GM20431 (cell line): Measurements from ENCODE around the gene ASB17.
"Not testable (repeated sequence)": the region's sequence is repeated elsewhere in the genome, so short reads cannot be mapped to it uniquely, and the experiment has no call there.

Experiments used
- in situ Hi-C: fragments of 300-500 bp; cut with MseI, MboI; formaldehyde crosslinking; loops from one replicate; pipeline ENCODE4 v1.15.0; 2020; ENCODE audit warnings: low sequenced_read_pairs; ENCODE audit not compliant: unreplicated experiment

ASB17 gene, protein sequence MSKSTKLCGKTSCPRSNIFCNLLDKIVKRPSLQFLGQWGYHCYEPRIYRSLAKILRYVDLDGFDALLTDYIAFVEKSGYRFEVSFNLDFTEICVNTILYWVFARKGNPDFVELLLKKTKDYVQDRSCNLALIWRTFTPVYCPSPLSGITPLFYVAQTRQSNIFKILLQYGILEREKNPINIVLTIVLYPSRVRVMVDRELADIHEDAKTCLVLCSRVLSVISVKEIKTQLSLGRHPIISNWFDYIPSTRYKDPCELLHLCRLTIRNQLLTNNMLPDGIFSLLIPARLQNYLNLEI

DNA sequence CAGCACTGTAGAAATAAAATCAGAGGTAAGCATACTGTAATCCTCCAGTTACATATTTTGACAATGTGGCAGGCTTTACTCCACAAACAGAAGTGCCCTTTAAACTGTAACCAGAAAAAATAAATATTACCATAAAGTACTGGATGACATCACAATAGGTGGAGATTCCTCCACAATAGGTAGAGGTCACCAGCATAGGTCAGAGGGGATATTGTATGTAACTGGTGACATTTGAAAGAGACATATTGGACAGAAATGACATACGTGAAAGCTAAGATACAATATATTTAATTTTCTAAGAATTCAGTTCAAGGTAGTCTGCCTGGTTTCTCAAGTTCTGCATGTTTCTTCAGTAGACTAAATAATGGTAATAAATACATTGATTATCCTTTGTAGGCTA is at the start of gene ASB17:
Gene ASB17 (minus strand): TSS at position 101 of the 400 bp plus-strand sequence. CDS start 113 bp downstream, outside the sequence.
- in situ Hi-C loops, result no loop called here

DNA sequence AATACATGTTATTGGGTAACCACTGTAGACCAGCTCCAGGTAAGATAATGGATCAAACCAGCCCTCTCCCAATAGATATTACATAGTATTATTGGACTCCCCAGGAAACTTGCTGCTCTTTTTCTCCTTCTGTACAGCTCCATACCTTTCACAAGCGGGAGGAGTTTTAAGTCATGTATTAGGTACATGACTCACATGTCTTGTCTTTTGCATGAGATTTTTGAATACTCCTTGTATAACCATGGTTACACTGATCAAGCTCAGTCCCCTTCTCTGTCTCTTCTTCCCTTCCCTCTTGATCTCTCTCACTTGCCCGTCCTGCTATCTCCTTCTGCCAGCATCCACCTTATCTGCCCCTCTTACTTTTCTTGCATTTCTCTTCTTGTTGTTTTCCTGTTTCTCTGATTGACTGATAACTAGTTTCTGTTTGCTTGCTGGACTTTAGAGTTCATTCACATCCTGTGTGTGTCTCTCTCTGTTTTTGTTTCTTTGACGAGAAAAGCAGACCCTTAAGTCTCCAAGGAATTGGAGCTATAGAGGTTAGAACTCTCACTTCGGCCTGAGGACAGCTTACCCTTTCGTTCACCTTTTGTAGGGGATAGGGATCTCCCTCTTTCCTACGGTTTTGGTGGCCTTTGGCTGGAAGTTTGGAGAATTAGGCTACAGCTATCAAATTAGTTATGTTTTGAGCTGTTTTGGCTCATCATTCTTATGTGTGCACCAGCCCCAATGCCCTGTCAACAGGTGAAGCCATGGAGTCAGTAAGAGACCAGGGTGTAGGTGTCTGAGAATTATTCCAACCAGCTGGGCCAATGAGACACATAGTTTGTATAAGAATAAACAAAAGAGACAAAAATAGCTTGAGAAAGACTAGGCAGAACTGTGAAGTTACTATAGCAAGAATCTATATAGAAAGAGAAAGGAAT is 49.0 kb upstream of the ASB17 start:
- in situ Hi-C loops, result no loop called here

DNA sequence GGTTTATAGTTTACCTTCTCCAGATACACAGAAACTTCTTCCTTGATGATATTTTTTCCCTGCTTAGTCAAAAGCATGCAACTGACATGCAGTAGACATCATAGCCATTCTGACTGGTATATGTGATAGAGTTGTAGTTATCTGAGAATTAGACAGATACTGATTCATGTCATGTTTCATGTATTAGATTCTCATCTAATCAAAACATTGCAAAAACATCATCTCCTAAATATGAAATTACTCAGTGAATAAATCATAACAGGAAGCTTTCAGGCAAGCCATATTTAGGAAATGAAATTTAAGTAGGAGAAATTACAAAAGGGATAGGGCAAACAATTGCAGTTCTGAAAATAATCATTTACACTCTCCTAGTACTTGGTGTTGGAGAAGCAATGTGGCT is 38.4 kb upstream of the ASB17 start:
- in situ Hi-C loops, result no loop called here

DNA sequence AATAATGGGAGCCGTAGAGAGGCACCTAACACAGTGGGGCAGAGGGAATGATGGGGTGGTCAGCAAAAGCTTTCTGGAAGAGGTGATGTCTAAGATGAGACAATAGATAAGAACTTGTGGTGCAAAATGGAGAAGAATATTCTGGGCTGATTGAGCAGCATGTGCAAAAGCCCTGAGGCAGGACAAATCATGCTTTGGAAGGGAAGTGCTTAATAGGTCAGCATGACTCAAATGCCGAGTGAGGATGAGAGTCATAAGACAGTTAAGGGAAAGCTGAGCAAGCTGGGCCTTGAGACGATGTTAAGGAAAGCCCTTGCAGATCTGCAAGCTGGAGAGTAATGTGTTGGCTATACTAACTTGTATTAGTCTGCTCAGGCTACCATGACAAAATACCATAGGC is 37.3 kb upstream of the ASB17 start:
- in situ Hi-C loops, result no loop called here

DNA sequence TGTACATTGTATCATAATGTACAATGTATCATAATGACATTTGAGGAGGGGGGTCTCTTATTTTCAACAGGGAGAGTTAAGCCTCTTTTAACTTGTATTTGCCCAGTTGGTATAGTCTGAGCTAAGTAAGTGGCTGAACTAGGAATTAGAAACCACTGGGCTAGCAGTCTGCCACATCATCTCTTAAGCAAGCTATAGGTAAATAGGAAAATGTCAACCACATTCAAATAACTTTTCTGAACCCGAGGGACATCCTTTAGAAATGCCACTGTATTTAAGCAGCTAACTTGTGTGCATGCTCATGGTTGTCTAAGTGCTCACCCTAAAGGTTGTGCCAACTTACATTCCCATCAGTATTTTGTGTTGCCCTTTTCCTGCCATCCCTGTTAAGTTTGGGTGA is 35.5 kb upstream of the ASB17 start:
- in situ Hi-C loops, result no loop called here

DNA sequence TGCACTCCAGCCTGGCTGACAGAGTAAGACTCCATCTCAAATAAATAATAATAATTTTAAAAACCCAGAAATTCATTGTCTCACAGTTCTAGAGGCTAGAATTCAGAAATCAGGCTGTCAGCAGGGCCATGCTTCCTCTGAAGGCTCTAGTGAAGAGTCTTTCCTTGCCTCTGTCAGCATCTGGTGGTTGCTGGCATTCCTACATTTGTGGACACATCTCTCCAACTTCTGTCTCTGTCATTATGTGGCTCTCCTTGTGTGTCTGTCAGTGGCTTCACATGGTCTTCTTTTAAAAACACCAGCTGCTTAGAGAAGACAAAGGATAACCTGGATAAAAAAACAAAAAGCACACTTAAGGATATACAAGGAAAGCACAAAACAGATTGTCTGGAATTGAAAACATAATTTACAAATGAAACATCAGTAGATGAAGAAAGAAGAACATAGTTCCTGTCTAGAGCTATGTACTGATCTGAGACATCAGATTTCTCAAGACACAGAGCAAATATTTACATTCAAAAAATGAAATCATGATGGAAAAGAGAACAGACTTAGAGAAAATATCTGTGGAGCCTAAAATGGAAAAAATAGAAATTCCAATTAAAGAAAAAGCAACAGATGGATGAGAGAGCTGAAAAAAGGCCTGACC is 32.7 kb upstream of the ASB17 start:
- in situ Hi-C loops, result no loop called here

DNA sequence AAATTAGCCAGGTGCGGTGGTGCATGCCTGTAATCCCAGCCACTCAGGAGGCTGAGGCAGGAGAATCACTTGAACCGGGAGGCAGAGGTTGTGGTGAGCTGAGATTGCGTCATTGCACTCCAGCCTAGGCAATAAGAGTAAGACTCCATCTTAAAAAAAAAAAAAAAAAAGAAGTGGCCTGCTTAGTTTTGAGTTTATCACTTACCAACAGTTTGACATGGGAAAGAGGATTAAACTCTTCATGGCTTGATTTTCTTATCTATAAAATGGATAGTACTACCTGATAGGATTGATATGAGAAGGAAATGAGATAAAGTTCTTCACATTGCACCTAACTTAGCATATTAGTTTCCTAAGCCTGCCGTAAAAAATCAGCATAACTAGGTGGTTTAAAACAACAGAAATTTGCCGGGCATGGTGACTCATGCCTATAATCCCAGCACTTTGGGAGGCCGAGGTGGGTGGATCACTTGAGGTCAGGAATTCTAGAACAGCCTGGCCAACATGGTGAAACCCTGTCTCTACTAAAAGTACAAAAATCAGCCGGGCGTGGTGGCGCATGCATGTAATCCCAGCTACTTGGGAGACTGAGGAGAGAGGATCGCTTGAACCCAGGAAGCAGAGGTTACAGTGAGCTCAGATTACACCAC is 32.0 kb upstream of the ASB17 start:
- in situ Hi-C loops, result not testable (repeated sequence)

DNA sequence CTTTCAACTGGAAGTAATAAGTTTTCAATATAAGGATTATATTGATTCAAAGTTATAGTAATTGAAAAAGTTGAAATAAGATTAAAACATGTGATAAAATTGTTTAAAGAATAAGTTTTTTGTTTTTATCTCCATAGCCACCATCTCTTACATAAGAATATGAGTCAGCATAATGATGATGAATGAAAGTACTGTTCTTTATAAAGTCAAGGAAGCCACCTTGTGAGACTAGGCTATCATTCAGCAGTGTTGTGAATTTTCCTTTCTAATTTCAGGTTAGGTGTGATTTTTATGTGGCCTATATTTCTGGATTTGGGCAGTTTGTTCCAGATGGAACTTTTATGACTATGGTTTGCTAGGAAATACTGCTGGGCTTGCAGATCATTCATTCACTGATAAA is 22.4 kb upstream of the ASB17 start:
- in situ Hi-C loops, result no loop called here

DNA sequence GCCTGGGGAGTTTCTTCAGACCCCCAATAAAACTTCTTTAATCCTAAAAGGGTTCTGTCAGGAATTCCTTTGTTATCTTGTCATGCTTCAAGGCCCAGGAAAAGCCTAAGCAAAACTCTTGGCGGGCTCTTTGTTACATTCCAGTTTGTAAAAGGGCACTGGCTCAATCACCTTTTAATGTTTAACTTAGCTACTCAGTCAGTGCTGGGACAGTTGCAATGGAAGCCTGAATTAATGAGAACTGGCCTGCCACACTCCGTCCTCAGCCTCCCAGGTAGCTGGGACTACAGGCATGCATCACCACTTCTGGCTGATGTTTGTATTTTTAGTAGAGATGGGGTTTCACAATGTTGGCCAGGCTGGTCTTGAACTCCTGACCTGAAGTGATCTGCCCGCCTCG is 21.3 kb upstream of the ASB17 start:
- in situ Hi-C loops, result no loop called here

DNA sequence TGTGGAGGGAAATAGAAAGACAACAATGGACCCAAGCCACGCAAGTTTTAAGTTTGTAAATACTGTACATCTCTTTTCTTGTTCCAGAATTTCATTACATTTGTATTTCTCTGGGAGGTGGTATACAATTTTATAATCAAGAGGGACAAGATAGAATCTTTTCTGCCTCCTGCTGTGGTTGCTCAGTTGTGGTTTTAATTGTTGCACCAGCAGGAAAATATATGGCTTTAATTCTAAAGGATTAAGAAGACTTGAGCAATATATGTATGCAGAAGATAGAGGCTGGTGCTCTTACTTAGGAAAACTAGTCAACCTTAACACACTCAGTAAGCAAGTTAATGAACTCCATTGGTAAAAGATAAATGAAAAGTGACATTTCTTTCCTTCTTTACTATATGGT is 19.8 kb upstream of the ASB17 start:
- in situ Hi-C loops, result no loop called here

DNA sequence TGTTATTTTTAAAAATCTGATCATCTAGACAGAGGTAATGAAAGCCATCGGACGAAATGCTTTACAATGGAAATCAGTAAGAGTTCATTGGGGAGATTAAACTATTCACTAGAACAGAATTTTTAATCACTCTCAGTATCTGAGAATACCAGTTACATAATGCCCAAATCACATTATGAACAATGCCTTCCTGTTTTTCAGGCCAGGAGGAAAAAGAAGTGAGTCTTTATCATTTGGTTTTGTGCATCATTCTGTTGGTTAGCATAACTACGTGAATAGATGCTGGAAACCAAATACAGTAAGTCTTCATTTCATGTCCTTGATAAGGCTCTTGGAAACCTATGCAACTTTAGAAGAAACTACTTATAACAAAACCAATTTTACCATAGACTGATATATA is 18.0 kb upstream of the ASB17 start:
- in situ Hi-C loops, result no loop called here

DNA sequence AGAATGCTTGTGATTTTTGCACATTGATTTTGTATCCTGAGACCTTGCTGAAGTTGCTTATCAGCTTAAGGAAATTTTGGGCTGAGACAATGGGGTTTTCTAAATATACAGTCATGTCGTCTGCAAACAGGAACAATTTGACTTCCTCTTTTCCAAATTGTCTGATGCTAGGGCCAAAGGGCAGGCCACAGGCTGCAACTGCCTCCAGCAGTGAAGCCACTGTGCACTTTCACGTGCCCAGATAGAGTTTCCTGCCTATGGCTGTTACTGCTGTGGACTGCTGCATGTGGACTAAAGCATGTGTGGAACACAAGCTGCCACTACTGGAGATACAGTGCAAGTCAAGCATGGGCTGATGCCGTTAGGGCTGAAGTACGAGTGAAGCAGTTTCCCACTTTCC is 10.8 kb upstream of the ASB17 start:
- in situ Hi-C loops, result not testable (repeated sequence)

DNA sequence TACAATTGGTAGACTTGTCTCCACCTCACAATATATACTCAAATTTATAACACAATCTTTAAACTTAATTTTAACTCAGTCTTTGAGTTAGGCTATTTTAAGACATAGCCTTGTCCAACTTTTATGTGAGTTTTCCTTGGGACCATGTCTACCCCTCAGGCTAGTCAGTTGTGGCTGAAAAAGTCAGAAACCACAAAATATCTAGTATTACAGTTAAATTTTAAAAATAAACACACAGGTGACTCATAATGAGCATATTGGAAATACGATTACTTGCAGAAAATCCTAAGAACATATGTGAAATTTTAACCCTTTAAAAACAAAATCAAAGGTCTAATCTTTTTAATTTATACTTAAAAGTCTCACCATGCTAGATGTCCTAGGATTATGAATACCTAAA is 4.8 kb upstream of the ASB17 start:
- in situ Hi-C loops, result no loop called here

DNA sequence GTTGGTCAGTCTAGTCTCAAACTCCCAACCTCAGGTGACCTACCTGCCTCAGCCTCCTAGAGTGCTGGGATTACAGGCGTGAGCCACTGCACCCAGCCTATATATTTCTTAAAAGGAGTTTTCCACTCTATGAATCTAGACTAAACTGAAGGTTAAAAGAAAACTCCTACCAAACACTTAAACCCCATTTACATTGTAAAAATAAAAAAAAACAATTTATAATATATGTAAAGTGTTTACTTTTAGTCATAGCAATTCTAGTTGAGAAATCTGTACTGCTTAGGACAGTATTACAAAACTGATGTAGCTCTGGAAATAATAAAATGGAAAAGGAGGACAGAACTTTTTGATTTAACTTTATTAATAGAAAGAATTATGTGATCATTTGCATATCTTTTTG is 9.5 kb downstream of the ASB17 start:
- in situ Hi-C loops, result no loop called here

DNA sequence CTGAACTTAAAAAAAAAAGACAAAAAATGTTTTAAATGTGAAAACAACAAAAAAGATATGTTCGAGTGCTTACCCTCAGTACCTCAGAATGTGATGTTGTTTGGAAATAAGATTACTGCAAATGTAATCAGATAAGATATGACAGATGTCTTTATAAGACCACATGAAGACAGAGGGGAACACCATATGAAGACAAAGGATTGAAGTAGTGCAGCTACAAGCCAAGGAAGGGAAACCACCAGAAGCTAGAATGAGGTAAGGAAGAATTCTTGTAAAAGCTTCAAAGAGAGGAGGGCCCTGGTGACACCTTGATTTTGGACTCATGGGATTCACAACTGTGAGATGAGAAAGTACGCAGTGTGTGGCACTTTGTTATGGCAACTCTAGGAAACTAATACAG is 15.4 kb downstream of the ASB17 start:
- in situ Hi-C loops, result no loop called here

DNA sequence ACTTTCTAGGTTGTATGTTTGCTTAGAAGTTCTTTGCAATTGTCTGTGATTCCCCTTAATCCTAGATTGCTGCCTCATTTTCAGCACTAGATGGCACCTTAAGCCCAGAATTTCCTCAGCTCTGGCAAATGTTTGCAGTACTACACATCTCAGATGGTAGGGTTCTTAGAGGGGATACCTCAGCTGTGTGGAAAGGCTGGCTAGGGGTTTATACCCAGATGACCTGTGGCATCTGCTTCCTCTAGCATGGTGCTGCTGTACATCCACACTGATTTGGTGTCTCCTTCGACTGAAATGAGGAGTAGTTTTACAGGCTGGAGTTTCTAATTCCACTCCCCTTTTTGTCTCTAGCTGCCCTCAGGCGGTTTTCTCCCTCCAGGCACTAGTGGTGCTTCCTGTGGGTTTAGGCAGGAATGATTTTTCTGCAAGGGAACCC is 23.5 kb downstream of the ASB17 start:
- in situ Hi-C loops, result no loop called here

DNA sequence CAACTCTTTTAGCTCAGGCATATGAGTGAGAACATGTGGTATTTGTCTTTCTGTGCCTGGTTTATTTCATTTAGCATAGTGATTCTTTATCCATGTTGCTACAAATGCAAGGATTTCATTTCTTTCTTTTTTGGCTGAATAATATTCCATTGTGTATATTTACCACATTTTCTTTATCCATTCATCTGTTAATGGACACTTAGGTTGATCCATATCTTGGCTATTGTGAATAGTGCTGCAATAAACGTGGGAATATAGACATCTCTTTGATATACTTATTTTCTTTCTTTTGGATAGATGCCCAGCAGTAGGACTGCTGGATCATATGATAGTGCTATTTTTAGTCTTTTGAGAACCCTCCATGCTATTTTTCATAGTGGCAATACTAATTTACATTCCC is 30.8 kb downstream of the ASB17 start:
- in situ Hi-C loops, result no loop called here

DNA sequence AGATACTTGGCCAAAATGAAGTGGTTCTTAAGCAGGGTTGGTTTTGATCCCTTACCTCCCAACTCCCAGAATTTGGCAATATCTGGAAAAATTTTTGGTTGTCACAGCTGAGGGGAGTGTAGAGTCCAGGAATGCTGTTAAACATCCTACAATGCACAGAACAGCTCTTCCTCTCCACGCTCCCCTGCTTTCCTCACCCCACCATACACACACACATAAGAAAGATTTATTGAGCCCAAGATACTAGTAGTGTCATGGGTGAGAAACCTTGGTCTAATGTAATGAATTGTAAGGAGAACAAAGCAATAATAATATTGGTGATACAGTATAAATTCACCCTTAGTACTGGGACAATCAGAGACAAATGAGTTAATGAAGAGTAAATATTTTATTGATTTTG is 47.8 kb downstream of the ASB17 start:
- in situ Hi-C loops, result no loop called here

DNA sequence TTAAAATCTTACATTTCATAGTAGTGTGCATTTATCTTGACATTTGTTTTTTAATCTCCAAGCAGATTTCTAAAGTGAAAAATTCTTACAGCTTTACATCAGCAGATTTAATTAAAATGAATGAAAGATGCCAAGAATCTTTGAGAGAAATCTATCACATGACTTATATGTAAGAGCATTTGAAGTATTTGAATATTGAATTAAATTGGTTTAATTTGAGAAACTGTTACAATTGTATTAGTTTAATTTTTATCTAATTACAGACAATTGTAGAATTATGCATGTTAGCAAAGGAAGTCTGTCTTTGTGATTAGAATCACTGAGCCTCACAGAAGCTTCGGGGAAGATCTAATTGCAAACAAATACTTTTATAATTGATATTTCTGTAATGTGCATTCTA is 52.2 kb downstream of the ASB17 start:
- in situ Hi-C loops, result no loop called here

DNA sequence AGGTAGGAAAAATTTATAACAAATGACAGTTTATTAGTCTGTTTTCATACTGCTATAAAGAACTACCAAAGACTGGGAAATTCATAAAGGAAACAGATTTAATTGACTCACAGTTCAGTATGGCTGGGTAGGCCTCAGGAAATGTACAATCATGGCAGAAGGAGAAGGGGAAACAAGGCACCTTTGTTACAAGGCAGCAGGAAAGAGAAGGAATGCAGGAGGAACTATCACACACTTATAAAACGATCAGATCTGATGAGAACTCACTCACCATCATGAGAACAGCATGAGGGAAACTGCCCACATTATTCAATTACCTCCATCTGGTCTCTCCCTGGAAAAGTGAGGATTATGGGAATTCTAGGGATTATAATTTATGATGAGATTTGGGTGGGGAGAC is 61.3 kb downstream of the ASB17 start:
- in situ Hi-C loops, result no loop called here
